ENCODE measurements around the gene CYTIP.
"Not testable (repeated sequence)": the region's sequence is repeated elsewhere in the genome, so short reads cannot be mapped to it uniquely, and the experiment has no call there.

CYTIP gene

DNA sequence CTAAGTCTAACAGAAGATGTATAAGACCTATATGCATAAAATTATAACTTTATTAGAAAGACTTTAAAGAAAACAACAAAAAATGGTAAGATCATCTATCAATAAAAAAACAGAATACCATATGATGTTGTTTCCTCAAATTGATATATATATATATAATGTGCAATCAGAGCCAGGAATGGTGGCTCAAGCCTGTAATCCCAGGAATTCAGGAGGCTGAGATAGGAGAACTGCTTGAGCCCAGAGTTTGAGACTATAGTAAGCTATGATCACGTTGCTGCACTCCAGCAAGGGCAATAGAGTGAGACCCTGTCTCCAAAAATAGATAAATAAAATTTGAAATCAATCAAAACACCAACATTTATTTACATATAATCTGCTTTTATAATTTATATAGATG is 19.5 kb downstream of the CYTIP start:
- DNase-seq: no peak

DNA sequence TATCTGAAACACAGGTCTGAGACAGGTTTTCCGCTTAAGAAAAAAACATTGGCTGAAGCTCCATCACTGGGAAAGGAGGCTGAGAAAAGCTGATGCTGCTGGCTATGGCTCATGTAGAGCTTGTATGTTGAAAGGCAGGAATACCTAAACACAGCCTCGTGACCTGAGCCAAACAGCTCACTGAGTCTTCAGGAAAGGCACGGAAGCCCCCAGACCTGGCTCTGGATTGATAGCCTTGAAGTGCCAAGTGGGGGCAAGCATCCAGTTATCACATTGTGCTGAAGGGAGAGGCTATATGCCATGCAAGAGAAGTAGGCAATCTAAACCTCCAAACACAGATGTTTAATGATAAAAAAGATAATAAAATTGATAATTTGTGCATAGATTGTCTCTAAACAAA is 21.9 kb downstream of the CYTIP start:
- DNase-seq: no peak

GRCh38 chr2:157421331-157421944 is 22.5 kb downstream of the CYTIP start:
- no peak for DNase-seq

GRCh38 chr2:157420771-157421323 is 23.0 kb downstream of the CYTIP start:
- no peak for DNase-seq

GRCh38 chr2:157419031-157419575 is 24.8 kb downstream of the CYTIP start:
- no peak for DNase-seq

DNA sequence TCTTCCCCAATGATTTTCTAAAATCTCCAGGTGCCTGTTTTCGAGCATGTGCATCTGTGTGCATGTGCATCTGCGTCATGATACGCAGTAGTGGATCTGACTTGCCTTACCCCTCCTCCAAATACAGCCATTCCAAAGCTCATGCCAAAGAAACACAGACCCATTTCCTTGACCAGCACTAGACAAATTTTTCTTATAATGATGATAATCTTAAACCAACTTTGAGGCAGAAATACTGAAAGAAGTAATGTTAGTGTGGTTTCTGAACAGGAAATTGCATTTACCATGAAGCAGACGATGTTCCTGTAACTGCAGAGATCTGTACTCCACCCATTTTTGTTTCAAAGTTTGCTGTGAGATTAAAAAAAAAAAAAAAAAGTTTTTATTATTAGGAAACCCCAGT is 25.6 kb downstream of the CYTIP start:
- DNase-seq: no peak

DNA sequence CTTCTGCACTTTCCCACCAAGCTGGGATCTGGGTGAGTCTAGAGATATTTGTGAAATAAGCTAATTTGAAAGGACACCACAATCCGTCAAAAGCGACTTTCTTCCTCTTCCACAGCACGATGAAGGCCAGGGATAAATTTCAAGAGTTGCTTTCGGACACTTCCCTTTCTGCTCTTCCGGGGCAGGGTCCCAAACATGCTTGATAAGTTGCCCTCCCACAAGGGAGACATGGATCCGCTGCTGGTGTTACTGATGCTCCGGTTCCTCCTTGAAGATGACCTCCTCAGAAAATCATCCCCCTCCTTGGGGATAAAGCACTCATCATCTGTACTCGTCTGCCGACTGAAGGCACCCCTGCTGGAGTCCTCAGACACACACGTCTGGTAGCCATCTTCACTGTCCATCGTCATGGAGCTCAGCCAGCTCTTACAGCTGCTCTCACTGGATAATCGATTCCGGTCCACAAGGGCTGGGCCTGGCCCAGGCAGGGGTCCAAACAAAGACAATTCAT is 28.2 kb downstream of the CYTIP start:
- no peak for DNase-seq

DNA sequence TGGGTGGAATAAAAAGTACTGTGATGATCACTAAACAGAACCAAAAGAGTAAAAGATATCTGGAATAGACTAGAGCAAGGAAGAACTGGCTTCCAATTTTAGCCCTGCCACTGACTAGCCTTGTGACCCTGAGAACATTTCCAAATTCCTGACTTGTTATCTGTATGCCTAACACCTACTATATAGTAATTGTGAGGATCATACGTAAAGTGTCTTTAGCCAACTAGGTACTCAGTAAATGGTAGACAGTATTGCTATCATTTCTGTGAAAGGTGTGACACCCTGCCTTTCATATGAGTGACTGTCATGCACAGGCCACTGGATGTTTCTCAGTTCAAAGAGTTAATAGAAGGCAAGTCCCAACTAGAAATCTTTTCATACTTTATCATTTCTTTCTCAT is 29.8 kb downstream of the CYTIP start:
- no peak for DNase-seq

DNA sequence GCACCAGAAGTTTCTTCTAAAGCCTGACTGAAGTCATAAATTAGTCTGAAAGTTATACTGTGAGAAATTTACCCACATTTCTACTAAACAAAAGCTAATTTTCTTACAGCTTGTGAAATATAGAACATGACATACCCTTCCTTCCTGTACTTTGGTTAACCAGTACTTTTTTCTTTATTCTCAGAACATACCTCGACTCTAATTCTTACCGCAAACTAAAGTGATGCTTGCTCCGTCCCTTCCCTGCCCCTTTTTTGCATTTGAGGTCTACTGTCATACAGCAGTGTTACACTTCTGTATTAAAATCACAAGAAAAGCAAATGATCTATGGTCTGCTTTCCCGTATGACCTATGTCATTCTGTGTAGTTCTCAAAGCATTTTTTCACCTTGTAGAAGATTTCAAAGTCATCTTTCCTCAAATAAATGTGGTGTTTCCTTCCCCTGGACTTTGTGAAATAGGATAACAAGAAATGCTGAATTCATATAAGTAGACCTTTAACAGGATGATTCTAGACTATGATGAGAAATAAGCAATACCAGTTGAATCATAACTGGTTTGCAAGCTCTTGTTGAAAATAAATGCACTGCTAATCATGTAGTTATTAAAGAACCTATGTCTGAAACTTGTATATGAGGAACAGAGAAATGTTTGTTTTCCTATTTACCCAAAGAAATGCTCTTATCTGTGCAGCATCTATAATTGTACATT is 30.4 kb downstream of the CYTIP start:
- no peak for DNase-seq

DNA sequence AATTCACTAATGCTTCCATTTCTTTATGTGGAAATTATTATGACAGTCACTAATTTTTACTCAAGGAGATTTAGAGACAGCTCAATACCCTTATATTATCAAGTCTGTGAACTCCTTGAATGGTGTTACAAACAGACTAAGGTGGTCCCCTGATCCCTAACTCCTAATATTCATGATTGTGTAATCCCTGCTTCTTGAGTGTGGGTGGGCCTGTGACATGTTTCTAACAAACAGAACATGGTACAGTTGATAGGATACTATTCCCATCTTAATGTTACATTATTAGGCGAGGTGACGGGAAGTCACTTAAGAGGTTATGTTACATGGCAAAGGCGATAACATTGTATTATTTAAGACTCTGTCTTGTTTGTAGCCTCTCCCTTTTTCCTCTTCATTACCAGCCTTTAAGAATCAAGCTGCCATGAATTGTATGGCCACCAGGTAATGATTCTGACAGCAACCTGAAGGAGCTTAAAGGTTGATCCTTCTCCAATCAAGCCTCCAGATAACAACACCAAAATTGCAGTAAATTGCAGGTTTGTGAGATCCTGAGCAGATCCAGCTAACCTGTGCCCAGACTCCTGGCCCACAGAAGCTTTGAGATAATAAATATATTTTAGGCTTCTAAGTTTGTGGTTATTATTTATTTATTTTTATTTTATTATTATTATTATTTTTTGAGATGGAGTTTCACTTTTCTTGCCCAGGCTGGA is 32.1 kb downstream of the CYTIP start:
- no peak for DNase-seq

- DNase-seq: not testable (repeated sequence)
Measured at GRCh38 chr2:157405398-157405797, 38.5 kb downstream of the CYTIP start.

- no peak for DNase-seq
Measured at GRCh38 chr2:157404363-157404762, 39.5 kb downstream of the CYTIP start.

DNA sequence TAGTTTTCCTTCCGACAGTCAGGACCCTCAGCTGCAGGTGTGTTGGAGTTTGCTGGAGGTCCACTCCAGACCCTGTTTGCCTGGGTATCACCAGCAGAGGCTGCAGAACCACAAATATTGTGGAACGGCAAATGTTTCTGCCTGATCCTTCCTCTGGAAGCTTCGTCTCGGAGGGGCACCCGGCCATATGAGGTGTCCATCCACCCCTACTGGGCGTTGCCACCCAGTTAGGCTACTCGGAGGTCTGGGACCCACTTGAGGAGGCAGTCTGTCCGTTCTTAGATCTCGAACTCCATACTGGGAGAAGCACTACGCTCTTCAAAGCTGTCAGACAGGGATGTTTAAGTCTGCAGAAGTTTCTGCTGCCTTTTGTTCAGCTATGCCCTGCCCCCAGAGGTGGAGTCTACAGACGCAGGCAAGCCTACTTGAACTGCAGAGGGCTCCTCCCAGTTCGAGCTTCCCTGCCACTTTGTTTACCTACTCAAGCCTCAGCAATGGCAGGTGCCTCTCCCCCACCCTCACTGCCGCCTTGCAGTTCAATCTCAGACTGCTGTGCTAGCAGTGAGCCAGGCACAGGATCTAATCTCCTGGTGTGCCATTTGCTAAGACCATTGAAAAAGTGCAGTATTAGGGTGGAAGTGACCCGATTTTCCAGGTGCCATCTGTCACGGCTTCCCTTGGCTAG is 40.9 kb downstream of the CYTIP start:
- not testable (repeated sequence) for DNase-seq

DNA sequence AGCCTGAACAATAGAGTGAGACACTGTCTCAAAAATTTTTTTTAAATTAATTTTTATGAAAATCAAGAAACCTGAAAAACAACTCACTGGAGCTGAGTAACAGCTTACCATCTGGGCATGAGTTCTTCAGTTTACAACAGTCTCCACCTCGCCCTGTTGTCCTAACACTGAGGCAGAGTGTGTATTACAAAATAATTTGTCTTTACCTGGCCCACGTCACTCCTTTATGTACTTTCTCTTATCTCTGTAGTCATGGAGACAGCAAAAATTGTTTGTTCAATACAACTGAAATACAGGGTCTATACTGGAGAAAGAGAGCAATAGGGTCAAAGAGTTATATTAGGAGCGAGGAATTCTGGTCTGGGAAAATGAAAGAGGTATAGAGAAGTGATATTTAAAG is 48.1 kb downstream of the CYTIP start:
- DNase-seq: no peak

- no peak for DNase-seq
Measured at GRCh38 chr2:157394928-157395327, 49.0 kb downstream of the CYTIP start.

DNA sequence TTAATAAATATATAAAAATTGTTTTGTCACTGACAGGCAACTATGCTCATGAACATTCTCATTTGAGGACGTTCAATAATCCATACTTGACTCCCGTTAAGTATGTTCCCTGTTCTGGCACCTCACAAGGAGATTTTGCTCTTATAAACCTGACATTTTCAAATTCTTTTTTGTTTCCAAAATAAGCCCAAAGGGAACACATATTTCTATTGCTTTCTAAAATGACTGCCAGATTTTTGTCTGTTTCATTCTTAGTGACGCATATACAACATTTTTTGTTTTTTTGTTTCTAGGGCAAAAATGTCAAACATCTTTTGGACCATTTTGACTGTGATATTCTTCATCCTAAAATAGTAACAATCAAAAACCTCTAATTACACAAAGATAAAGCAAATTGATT is 50.5 kb downstream of the CYTIP start:
- DNase-seq: no peak

DNA sequence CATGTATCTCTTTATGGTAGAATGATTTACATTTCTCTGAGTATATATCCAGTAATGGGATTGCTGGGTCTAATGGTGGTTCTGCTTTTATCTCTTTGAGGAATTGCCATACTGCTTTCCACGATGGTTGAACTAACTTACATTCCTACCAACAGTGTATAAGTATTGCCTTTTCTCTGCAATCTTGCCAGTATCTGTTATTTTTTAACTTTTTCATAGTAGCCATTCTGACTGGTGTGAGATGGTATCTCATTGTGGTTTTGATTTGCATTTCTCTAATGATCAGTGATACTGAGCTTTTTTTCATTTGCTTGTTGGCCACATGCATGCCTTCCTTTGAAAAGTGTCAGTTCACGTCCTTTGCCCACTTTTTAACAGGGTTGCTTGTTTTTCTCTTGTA is 55.1 kb downstream of the CYTIP start:
- DNase-seq: no peak

GRCh38 chr2:157386747-157387146 is 57.1 kb downstream of the CYTIP start:
- DNase-seq: no peak

GRCh38 chr2:157386247-157386646 is 57.6 kb downstream of the CYTIP start:
- DNase-seq: no peak

DNA sequence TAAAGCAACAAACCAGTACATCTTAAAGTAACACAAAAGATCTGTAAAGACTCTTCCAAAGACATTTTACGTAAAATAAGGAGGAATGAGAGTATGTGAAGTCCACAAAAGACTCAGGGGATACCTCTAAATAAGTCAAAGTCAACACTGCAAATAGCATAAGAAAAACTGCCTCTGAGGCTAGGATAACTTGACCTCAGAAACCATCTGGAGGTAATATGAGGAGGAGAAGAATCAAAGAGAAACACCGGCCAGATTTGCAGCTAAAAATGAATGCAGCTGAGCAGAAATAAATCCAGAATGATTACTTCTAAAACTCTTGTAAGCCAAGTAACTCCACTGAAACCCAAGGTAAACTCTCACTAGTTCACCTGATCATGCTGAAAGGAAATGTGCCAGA is 66.0 kb downstream of the CYTIP start:
- DNase-seq: no peak

DNA sequence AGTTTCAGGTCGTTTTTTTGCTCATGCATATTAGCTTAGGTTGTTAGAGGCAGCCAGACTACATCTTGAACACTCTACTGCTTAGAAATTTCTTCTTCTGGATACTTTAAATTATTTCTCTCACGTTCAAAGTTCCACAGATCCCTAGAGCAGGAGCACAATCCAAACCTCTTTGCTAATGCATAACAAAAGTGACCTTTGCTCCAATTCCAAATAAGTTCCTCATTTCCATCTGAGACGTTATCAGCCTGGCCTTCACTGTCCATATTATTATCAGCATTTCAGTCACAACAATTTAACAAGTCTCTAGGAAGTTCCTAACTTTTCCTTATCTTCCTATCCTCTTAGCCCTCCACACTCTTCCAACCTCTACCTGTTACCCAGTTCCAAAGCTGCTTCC is 67.8 kb downstream of the CYTIP start:
- DNase-seq: no peak

DNA sequence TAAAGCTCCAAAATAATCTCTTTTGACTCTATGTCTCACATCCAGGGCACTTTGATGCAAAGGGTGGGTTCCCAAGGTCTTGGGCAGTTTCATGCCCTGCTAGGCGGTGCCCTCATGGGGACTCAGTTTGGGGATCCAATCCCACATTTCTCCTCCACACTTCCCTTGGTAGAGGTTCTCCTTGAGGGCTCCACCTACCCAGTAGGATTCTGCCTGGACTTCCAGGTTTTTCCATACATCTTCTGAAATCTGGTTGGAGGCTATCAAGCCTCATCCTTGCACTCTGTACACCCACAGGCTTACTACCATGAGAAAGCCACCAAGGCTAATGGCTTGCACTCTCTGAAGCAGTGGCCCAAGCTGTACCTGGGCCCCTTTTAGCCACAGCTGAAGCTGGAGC is 68.5 kb downstream of the CYTIP start:
- no peak for DNase-seq

All from right kidney (tissue), 1 donor.